ENCODE results near the gene PDCD1LG2. TPM values are rescaled to one million over a fixed set of nuclear protein-coding genes. Genes with fewer than 3 reads are reported as not detected.

Gene PDCD1LG2
- total and polyA plus RNA-seq, 2 of the 8 experiments (the other 6 are each of a cell fraction or from before 2014, with no cell fraction given) = not detected

DNA sequence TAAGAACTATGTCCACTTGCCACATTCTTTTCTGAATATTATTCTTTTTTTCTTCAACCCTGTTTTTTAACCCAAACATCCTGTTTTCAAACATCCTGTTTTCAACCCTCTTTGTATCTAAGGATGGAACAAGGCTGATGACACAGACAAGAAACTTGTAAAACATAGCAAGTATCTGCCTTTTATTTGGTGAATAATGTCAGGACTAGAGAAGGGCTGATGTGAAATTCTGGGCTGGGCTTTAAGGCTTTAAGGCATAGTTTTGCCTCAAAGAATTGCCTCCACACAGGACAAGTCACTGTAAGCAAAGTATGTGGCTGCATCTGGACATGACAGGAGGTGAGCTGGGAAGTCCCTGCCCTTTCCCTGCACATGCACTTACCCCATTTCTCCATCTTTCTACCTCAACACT, 76.1 kb downstream of the PDCD1LG2 start (continued):
- TF ChIP-seq, protein P1, sequence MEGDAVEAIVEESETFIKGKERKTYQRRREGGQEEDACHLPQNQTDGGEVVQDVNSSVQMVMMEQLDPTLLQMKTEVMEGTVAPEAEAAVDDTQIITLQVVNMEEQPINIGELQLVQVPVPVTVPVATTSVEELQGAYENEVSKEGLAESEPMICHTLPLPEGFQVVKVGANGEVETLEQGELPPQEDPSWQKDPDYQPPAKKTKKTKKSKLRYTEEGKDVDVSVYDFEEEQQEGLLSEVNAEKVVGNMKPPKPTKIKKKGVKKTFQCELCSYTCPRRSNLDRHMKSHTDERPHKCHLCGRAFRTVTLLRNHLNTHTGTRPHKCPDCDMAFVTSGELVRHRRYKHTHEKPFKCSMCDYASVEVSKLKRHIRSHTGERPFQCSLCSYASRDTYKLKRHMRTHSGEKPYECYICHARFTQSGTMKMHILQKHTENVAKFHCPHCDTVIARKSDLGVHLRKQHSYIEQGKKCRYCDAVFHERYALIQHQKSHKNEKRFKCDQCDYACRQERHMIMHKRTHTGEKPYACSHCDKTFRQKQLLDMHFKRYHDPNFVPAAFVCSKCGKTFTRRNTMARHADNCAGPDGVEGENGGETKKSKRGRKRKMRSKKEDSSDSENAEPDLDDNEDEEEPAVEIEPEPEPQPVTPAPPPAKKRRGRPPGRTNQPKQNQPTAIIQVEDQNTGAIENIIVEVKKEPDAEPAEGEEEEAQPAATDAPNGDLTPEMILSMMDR (IDR thresholded peaks at IDR 0.05; ENCODE audit: control extremely low read depth in 1 of 3, insufficient read depth in 1 of 3, low read depth in 1 of 3, low read length in 3 of 3) = no peak
- TF ChIP-seq ASH2L (IDR thresholded peaks at IDR 0.05; ENCODE audit: low read length) (no peak), RNF2 (IDR thresholded peaks at IDR 0.05; ENCODE audit: borderline replicate concordance, low read depth, low read length, missing control alignments, poor library complexity, severe bottlenecking) (no peak)
